DMS114 treated with DMSO at 0.1 percent for 48 hours (cell line): ENCODE results near the gene FAM174B.

Experiments
- DNase-seq: peaks from one replicate; lab custom pipeline; 2025; ENCODE audit not compliant: unreplicated experiment; lab: John Stamatoyannopoulos, UW

The FAM174B gene

DNA sequence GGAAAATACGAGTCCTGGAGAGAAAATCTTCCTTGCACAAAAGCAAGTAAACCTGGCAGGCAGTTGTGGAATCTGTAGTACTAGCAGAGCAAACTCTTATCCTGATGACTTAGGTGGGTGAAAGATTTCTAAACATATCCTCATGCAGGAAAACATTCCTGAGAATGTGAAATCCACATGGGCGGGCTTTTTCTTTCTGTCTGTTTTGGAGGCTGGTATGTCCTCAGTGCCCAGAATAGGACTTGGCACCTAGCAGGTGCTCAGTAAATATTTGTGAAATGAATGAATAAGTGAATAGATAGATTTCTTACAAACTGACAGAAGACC lies 53.3 kb downstream of the FAM174B start:
- no peak for DNase-seq

DNA sequence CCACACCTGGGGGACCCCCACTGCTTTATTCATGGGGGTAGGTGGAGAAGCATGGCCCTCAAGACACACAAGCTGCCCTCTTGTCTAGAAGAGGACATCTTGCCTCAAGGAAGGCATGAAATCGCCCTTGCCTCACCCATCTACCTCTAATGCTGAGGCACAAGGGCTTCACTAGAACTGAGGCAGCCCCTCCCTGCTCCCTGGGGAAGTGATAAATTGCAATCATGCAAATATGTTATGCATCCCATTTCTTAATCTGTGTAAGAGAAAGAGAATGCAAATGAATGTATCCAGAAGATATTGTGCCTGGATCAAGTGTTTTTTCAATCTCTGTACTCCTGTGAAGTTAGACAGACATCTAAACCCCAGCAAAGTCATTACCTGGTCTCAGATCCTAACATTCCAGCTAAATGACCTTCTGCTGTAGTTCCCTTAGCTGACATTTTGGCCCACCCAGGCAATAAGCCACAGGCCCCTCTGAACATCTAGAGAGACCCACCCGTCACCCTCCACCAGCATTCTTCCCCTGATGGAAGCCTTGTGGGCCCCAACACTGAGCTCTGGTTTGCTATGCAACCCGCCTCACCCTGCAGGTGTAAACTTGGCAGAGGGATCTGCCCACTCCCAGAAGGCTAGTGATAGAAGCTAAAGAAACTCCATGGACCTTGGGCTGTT lies 53.8 kb downstream of the FAM174B start:
- no peak for DNase-seq

DNA sequence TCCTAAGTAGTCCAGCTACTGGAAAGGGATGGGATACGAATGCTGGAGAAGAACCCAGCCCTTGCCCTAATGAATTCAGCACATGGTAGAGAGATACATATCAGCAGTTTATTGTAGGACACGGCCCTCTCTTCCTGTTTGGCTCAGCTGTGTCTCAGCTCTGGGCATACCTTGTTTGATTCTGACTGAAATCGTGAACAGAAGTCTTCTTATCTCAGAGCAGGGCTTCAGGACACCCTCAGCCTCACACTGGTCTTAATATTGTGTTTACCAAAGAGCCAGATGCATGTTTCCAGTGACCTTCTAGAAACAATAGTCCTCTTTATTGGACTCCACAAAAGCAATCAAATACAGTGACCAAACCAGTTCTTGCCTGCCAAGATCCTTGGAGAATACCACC lies 54.7 kb downstream of the FAM174B start:
- no peak for DNase-seq

GRCh38 chr15:92599394-92599970 lies 56.1 kb downstream of the FAM174B start:
- DNase-seq: no peak

GRCh38 chr15:92597548-92597947 lies 58.0 kb downstream of the FAM174B start:
- no peak for DNase-seq

DNA sequence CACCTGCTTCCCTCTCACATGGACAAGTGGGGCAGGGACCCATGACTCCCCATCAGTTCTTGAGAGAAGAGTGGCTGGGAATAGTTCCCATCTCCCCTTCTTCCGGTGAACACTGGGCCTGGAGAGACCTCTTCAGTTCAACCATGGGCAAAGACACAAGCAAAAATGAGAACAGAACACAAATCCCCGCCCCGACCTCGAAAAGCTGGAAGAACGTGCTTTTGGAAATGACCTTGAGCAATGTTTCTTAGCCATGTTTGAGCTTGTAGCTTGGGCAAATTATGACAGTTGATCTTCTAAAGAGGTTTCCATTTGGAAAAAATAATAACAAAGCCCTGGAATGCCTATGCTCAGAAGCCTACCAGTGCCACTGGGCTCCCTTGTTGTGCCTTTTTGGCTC lies 59.0 kb downstream of the FAM174B start:
- no peak for DNase-seq

GRCh38 chr15:92595506-92596381 lies 59.8 kb downstream of the FAM174B start:
- no peak for DNase-seq

GRCh38 chr15:92591275-92591674 lies 64.3 kb downstream of the FAM174B start:
- DNase-seq: no peak

GRCh38 chr15:92586966-92587365 lies 68.6 kb downstream of the FAM174B start:
- no peak for DNase-seq

GRCh38 chr15:92586383-92586942 lies 69.1 kb downstream of the FAM174B start:
- no peak for DNase-seq

DNA sequence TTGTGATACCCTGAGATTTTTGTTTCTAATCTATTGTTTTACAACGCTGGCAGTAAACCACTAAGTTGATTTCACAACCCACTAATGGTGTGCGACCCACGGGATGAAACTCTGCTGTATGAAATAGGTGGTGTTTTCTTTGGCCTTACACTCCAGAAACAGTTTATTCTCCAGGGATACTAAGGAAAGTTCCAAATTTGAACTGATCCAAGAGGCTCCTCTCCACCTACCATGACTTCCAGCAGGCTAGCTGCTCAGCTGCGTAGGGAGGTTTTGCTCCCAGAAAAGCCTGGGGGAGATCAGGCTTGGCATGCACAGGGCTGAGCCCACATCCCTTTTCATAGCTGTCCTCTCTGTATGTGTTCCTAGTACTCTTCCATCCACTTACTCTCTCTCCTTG lies 71.5 kb downstream of the FAM174B start:
- no peak for DNase-seq

- no peak for DNase-seq
Measured at GRCh38 chr15:92583096-92584034, 72.2 kb downstream of the FAM174B start.

GRCh38 chr15:92582206-92582605 lies 73.4 kb downstream of the FAM174B start:
- no peak for DNase-seq

GRCh38 chr15:92580933-92581445 lies 74.6 kb downstream of the FAM174B start:
- no peak for DNase-seq

DNA sequence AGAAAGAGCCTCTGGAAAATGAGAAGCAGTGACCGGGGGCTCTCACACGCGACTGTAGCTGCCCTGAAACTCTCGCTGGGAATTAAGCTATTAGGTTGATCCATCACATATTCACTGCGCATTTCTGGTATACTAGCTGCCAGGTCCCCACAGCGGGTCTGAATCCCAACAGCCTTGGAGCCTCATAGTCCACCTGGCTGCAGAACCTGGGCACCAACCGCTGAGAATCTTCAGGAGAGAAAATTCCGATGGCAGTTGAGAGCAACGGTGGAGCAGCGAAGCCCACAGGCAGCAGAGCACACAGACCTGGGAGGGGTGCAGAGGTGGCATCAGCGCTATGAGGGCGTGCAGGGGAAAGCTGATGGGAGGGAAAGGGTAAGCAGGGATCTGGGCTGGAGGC lies 75.1 kb downstream of the FAM174B start:
- no peak for DNase-seq

DNA sequence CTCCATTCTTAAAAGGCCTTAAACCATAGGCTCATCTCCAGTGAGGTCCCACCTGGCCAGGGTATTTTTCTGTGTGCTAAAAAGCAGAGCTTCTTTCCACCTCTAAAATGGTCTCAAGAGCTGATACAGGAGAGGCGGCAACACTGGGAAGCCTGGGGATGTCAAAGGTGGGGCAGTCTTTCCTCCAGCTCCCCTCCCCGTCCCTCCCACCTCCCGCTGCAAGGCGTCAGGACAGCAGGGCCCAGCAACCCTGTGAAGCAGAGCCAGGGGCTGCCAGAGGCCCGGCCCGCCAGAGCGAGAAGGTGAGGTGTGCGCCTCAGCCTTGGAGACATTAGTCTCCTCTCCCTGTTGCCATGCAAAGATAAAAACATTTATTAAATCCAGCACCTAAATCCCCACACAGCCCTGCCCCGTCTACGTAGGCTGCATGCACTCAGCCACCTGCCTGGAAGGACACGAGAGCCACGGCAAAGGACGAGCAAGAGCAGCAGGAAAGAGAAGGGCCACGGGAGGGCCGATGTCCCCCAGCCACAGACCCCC lies 75.6 kb downstream of the FAM174B start:
- DNase-seq: no peak

- no peak for DNase-seq
Measured at GRCh38 chr15:92579486-92579885, 76.1 kb downstream of the FAM174B start.

DNA sequence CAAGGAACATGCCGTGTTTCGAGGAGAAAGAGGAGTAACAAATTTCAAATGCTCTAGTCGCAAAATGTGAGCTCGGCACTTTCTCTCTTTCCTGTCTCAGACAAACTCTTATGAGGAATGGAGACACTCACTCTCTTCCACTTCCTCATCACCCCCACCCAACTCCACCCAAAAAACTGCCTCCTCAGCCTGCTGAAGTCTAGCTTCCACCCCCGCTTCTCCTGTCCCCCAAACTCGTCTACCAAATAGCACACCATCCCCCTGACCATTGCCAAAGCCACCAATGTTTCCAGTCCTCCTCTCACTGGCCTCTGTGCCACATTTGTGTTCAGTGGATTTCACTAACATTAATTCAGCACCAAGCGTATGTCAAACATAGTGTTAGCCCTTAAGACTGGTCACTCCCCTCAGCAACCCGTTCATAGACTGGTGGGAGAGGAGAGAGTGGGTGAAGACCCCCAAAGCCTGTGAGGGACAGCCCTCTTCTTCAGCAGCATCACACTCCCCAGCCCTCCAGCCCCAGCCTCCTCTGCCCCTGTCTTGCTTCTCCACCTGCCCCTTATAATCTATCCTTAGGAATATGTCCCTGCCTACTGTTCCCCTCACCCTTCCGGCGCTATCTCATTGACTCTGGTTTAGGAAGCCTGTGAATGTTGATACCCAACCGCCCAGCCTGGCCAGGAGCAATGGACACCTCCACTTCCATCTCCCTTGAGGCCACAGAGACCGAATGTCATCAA lies 77.3 kb downstream of the FAM174B start:
- no peak for DNase-seq

GRCh38 chr15:92576597-92577200 lies 78.9 kb downstream of the FAM174B start:
- no peak for DNase-seq
